ENCODE data around the gene ATXN7L1. TPM values are rescaled to one million over a fixed set of nuclear protein-coding genes. Genes with fewer than 3 reads are reported as not detected.

Gene ATXN7L1
- total RNA-seq, 4 donors from 2014 or later, result 8.1 to 13.5 (median 9.1) TPM

- TF ChIP-seq POLR2A (IDR thresholded peaks at IDR 0.05), result no peak
- TF ChIP-seq CTCF (IDR thresholded peaks at IDR 0.05), result no peak
- DNase-seq (ENCODE audit: low spot score in 2 of 2), result no peak
- no peak overlapping the region for H3K4me3 ChIP-seq (ENCODE audit: low read depth, poor library complexity, severe bottlenecking)
- intact Hi-C loops (cut with DNase I; ENCODE audit: low total_unique reads), result no loop called here
- WGBS, 2 donors, result 79 to 91% methylated on average over 1 of the region's 1 CpG
Observed at GRCh38 chr7:105577251-105577650, 299.1 kb downstream of the ATXN7L1 start.

DNA sequence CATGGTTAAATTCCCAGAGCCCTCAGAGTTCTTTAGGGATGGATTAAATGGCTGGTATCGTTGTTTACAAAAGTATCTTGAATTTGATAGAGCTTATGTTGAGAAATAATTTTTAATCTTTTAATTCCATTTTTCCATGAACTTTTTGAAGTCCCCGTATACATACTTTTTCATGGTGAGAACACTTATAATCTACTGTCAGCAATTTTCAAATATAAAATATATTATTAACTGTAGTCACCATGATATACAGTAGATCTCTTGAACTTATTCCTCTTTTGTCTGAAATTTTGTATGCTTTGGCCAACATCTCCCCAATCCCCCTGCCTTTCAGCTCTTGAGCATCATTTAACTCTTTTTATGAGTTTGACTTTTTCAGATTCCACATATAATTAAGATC lies 304.5 kb downstream of the ATXN7L1 start:
- intact Hi-C loops (cut with DNase I; ENCODE audit: low total_unique reads), result no loop called here
- TF ChIP-seq CTCF (IDR thresholded peaks at IDR 0.05) (no peak), POLR2A (IDR thresholded peaks at IDR 0.05) (no peak)
- WGBS, 2 donors, result 91% methylated on average over 2 of the region's 2 CpGs
- DNase-seq (ENCODE audit: low spot score in 2 of 2), result no peak
- H3K4me3 ChIP-seq (ENCODE audit: low read depth, poor library complexity, severe bottlenecking), result no peak overlapping the region

GRCh38 chr7:105567821-105568220 lies 308.6 kb downstream of the ATXN7L1 start:
- no peak overlapping the region for H3K4me3 ChIP-seq (ENCODE audit: low read depth, poor library complexity, severe bottlenecking)
- TF ChIP-seq CTCF (IDR thresholded peaks at IDR 0.05) (no peak), POLR2A (IDR thresholded peaks at IDR 0.05) (no peak)
- DNase-seq (ENCODE audit: low spot score in 2 of 2), result no peak
- intact Hi-C loops (cut with DNase I; ENCODE audit: low total_unique reads), result no loop called here
- 85 to 93% methylated on average over 3 of the region's 3 CpGs for WGBS, 2 donors

GRCh38 chr7:105567024-105567423 lies 309.4 kb downstream of the ATXN7L1 start:
- WGBS, 2 donors, result 52 to 78% methylated on average over 2 of the region's 2 CpGs
- TF ChIP-seq CTCF (IDR thresholded peaks at IDR 0.05) (no peak), POLR2A (IDR thresholded peaks at IDR 0.05) (no peak)
- H3K4me3 ChIP-seq (ENCODE audit: low read depth, poor library complexity, severe bottlenecking), result no peak overlapping the region
- no peak for DNase-seq (ENCODE audit: low spot score in 2 of 2)
- intact Hi-C loops (cut with DNase I; ENCODE audit: low total_unique reads), result no loop called here

GRCh38 chr7:105565190-105565589 lies 311.2 kb downstream of the ATXN7L1 start:
- 96 to 98% methylated on average over 4 of the region's 4 CpGs for WGBS, 2 donors
- H3K4me3 ChIP-seq (ENCODE audit: low read depth, poor library complexity, severe bottlenecking), result no peak overlapping the region
- TF ChIP-seq CTCF (IDR thresholded peaks at IDR 0.05), result no peak
- TF ChIP-seq POLR2A (IDR thresholded peaks at IDR 0.05), result no peak
- intact Hi-C loops (cut with DNase I; ENCODE audit: low total_unique reads), result no loop called here
- DNase-seq (ENCODE audit: low spot score in 2 of 2), result no peak

- no peak overlapping the region for H3K4me3 ChIP-seq (ENCODE audit: low read depth, poor library complexity, severe bottlenecking)
- TF ChIP-seq POLR2A (IDR thresholded peaks at IDR 0.05), result no peak
- TF ChIP-seq CTCF (IDR thresholded peaks at IDR 0.05), result no peak
- intact Hi-C loops (cut with DNase I; ENCODE audit: low total_unique reads), result no loop called here
- no peak for DNase-seq (ENCODE audit: low spot score in 2 of 2)
- WGBS, 2 donors, result 88 to 100% methylated on average over 1 of the region's 1 CpG
Observed at GRCh38 chr7:105559926-105560325, 316.5 kb downstream of the ATXN7L1 start.
